ENCODE data around the gene KCNAB3.

DNA sequence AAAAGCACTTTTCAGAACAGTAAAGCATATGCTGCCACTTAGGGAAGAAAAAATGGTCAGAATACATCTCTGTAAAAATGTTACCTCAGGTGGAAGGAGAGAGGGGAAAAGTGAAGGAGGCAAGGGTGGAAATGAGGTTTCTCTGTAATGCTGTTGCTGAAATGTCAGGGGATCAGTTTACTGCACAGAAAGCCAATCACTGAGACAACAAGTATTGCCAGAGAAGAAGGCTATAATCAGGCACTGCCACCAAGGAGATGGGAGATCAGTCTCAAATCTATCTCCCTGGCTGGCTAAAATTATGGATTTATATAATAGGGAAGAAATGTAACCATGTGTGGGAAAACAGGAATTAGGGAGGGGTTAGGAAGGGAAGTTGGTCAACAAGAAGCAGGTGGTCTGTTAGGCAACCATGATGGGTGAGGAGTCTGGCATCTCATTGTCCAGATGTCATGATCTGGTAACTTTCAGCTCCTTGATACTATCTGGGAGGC lies 45.0 kb upstream of the KCNAB3 start:
- TF ChIP-seq MAX (IDR thresholded peaks at IDR 0.05; ENCODE audit: insufficient read depth, insufficient read length) (no peak), FOS (IDR thresholded peaks at IDR 0.05; ENCODE audit: borderline replicate concordance, insufficient read depth, low read length) (no peak), POLR2A (IDR thresholded peaks at IDR 0.05; ENCODE audit: low read depth, low read length) (no peak)
- TF ChIP-seq, protein P1, sequence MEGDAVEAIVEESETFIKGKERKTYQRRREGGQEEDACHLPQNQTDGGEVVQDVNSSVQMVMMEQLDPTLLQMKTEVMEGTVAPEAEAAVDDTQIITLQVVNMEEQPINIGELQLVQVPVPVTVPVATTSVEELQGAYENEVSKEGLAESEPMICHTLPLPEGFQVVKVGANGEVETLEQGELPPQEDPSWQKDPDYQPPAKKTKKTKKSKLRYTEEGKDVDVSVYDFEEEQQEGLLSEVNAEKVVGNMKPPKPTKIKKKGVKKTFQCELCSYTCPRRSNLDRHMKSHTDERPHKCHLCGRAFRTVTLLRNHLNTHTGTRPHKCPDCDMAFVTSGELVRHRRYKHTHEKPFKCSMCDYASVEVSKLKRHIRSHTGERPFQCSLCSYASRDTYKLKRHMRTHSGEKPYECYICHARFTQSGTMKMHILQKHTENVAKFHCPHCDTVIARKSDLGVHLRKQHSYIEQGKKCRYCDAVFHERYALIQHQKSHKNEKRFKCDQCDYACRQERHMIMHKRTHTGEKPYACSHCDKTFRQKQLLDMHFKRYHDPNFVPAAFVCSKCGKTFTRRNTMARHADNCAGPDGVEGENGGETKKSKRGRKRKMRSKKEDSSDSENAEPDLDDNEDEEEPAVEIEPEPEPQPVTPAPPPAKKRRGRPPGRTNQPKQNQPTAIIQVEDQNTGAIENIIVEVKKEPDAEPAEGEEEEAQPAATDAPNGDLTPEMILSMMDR (IDR thresholded peaks at IDR 0.05; ENCODE audit: extremely low read depth in 1 of 2, insufficient read depth in 1 of 2, low read depth in 1 of 2, low read length in 2 of 2): no peak
